ENCODE data around the gene SLC38A6. TPM values are rescaled to one million over a fixed set of nuclear protein-coding genes. Genes with fewer than 3 reads are reported as not detected.

SLC38A6 gene
- total and polyA plus RNA-seq, 2 experiments from 2014 or later, result 11.9 to 23.2 TPM

DNA sequence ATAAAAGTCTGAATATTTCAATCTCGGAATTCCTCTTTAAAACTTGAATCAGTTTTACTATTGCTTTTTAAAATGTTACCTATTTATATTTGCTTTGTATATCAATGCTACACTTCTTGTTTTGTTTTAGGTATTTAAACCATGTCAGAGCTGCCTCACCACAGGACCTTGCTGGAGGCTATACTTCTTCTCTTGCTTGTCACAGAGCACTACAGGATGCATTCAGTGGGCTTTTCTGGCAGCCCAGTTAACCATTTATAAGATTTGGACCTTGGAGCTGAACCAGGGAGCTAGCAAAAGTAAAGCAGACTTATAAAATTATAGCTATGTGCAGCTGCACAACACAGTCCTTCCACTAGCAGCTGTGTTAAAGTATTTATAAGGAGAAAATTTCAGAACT, 12.9 kb upstream of the SLC38A6 start:
- Mint-ChIP-seq H3K27ac (no peak overlapping the region), H3K27me3 (ENCODE audit: insufficient read depth, low read depth, poor library complexity) (no peaks in the 10 kb centered on the region), H3K4me3 (no peak overlapping the region), H3K4me1 (no peaks in the 10 kb centered on the region), H3K36me3 (ENCODE audit: low read depth) (no peaks in the 10 kb centered on the region), H3K9me3 (no peaks in the 10 kb centered on the region)
- no peaks in the 10 kb centered on the region for H3K9me2 ChIP-seq (ENCODE audit: insufficient read depth)
- no peaks in the 10 kb centered on the region for H3F3A ChIP-seq (replicated peaks; ENCODE audit: low read depth)
- TF ChIP-seq, protein P1, sequence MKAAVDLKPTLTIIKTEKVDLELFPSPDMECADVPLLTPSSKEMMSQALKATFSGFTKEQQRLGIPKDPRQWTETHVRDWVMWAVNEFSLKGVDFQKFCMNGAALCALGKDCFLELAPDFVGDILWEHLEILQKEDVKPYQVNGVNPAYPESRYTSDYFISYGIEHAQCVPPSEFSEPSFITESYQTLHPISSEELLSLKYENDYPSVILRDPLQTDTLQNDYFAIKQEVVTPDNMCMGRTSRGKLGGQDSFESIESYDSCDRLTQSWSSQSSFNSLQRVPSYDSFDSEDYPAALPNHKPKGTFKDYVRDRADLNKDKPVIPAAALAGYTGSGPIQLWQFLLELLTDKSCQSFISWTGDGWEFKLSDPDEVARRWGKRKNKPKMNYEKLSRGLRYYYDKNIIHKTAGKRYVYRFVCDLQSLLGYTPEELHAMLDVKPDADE (IDR thresholded peaks at IDR 0.05), result no peak
- TF ChIP-seq ZNF462 (CRISPR knock-in tag; IDR thresholded peaks at IDR 0.05), result no peak
- ATAC-seq, result no peak
- no peak for DNase-seq (ENCODE audit: low spot score)
- no peaks in the 10 kb centered on the region for H4K20me1 ChIP-seq (replicated peaks; ENCODE audit: insufficient read depth)
- no peaks in the 10 kb centered on the region for H3K79me2 ChIP-seq (replicated peaks; ENCODE audit: insufficient read depth)
- no peak overlapping the region for H2AFZ ChIP-seq
- H3K36me3 ChIP-seq (ENCODE audit: insufficient read depth), result no peaks in the 10 kb centered on the region
- H3K4me1 ChIP-seq (ENCODE audit: insufficient read depth), result no peaks in the 10 kb centered on the region
- H3K4me2 ChIP-seq, result no peak overlapping the region
- H3K27me3 ChIP-seq (ENCODE audit: insufficient read depth), result no peaks in the 10 kb centered on the region
- H3K27ac ChIP-seq (ENCODE audit: low read depth), result no peak overlapping the region
- H3K4me3 ChIP-seq, result no peak overlapping the region

DNA sequence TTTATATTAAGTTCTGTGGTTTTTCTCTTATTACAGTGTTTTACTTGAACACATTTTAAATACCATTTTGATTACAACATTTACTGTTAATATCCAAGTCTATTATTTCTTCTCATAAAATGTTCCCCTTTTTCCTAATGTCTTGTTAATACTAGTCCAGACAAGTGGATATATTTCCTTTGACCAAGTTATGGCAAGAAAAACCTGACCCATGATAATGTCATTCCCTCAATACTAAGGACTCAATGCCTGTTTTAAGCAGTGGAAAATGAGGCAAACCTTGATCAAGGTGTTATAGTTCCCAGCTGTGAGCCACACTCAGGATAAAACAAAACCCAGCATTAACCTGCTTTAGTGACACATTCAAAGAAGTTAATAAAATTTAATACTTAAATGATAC, 12.4 kb upstream of the SLC38A6 start:
- Histone ChIP-seq H3K27ac (ENCODE audit: low read depth) (no peak overlapping the region), H3K4me2 (no peak overlapping the region), H3K36me3 (ENCODE audit: insufficient read depth) (no peaks in the 10 kb centered on the region), H4K20me1 (replicated peaks; ENCODE audit: insufficient read depth) (no peaks in the 10 kb centered on the region), H3K4me1 (ENCODE audit: insufficient read depth) (no peaks in the 10 kb centered on the region), H3K79me2 (replicated peaks; ENCODE audit: insufficient read depth) (no peaks in the 10 kb centered on the region), H3K27me3 (ENCODE audit: insufficient read depth) (no peaks in the 10 kb centered on the region), H3K4me3 (no peak overlapping the region), H3F3A (replicated peaks; ENCODE audit: low read depth) (no peaks in the 10 kb centered on the region), H3K9me2 (ENCODE audit: insufficient read depth) (no peaks in the 10 kb centered on the region), H2AFZ (no peak overlapping the region)
- no peaks in the 10 kb centered on the region for H3K36me3 Mint-ChIP-seq (ENCODE audit: low read depth)
- no peak for DNase-seq (ENCODE audit: low spot score)
- no peak overlapping the region for H3K4me3 Mint-ChIP-seq
- H3K27me3 Mint-ChIP-seq (ENCODE audit: insufficient read depth, low read depth, poor library complexity), result no peaks in the 10 kb centered on the region
- no peak for ATAC-seq
- no peak overlapping the region for H3K27ac Mint-ChIP-seq
- no peaks in the 10 kb centered on the region for H3K9me3 Mint-ChIP-seq
- H3K4me1 Mint-ChIP-seq, result no peaks in the 10 kb centered on the region
- TF ChIP-seq ZNF462 (CRISPR knock-in tag; IDR thresholded peaks at IDR 0.05) (no peak), POLR2AphosphoS5 (IDR thresholded peaks at IDR 0.05; ENCODE audit: low read depth) (no peak)
- TF ChIP-seq, protein P1 (IDR thresholded peaks at IDR 0.05), result no peak
